Right renal pelvis (tissue), 4 donors: ENCODE results near the gene CROT. TPM values are rescaled to one million over a fixed set of nuclear protein-coding genes. Genes with fewer than 3 reads are reported as not detected.

ENCODE experiments used
- DNase-seq, 4 donors: peaks; one replicate each; pipeline ENCODE4 v3.0.0-alpha.2; 2013; ENCODE audit warnings: low read depth in 4 of 4, low spot score in 3 of 4, missing footprints in 1 of 4
- polyA plus RNA-seq, 4 donors: library from polyadenylated mRNA; unstranded; fragments of 120-200 nt; gene quantifications; one replicate each; pipeline ENCODE4 v1.2.1, GENCODE V29; 2013; ENCODE audit not compliant: insufficient read length in 4 of 4

CROT gene
- polyA plus RNA-seq, 4 donors, result 30.6 to 45.2 (median 35.6) TPM

GRCh38 chr7:87339373-87339897 lies 6.0 kb upstream of the CROT start:
- no peak for DNase-seq

GRCh38 chr7:87341441-87341840 lies 4.0 kb upstream of the CROT start:
- DNase-seq, result no peak

GRCh38 chr7:87342231-87342630 lies 3.2 kb upstream of the CROT start:
- DNase-seq, result no peak

- DNase-seq, result no peak
Measured at GRCh38 chr7:87344446-87344845, 1.0 kb upstream of the CROT start.

DNA sequence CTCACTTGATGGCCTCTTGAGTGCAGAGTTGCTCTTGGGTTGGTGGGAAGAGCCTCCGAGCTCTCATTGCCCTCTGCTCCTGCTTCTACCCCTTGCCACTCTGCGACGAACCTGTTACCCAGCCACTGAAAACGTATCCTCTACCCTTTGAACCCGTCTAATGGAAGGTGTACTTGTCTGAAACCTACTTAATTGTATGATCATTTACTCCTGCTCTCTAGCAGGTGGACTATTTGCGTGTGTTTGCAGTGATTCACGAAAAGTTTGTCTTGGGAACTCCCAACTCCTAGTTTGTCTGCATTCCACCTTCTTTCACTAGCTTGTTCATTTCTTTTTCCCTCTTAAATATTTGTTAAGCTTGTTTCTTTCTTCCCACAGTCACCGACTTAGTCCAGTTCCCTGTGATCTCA lies 503 bp downstream of the CROT start:
- DNase-seq, result no peak

DNA sequence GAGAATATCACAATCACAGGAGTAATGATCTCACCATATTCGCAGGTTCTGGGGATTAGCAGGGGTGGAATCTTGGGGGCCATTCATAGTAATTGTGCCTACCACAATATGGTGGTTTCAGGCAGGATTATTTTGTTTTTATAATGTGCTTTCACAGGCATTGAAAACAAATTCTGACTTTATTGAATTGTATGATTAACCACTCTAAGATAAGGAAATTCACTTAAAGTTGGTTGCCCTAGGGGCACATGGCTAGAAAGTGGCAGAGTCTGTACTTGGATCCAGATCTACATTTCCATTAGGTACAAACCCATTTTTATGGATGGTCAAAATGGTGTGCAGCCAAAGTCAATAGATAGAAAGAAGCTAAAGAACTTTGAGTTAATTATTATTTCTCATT lies 1.7 kb downstream of the CROT start:
- DNase-seq, result no peak

DNA sequence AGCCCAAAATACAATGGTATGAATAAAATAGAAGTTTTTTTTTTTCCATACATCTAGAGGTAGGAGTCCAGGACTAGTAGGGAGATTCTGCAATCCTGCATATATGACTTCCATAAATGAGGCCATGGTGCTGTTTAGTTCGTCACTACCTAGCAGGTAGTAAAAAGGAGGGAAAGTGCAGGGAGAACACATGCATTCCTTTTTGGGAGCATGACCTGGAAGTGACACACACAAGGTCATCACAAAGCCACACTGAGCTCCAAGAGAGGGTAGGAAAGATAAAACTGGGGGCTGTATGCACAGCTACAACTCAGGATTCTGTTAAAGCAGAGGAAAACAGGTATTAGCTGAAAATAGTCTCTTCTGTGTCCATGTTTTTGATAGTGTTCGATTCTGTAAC lies 2.2 kb downstream of the CROT start:
- DNase-seq, result no peak

DNA sequence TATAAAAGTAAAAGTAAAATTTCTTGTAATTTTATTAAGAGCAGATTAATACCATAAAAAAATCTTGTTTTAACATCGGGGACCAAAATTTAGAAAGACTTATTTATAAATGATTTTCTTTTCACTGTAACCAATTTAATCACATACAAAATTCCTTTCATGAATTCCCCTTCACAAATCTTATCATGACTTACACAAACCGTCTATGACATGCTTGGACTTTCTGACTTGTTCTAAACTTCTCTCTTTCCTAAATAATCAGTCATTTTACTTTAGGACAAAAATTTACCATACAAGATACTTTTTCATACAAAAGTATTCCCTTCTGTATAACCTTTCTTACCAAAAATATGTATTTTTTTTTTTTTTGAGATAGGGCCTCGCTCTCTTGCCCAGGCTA lies 9.3 kb downstream of the CROT start:
- DNase-seq, result no peak

DNA sequence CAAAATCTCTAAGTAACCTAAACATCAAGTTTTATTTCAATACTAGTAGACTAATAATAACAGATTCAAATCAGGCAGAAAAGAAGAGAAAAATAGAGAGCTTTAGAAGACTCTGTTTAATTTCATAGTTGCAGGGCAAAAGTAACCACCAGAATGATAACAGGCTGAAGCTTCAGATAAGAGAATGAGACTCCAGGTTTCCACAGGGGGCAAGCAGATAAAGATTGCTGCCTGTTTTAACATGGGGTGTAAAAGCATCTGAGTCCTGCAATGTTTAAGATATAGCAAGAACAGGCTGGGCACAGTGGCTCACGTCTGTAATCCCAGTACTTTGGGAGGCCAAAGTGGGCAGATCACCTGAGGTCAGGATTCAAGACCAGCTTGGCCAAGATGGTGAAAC lies 11.0 kb downstream of the CROT start:
- no peak for DNase-seq

DNA sequence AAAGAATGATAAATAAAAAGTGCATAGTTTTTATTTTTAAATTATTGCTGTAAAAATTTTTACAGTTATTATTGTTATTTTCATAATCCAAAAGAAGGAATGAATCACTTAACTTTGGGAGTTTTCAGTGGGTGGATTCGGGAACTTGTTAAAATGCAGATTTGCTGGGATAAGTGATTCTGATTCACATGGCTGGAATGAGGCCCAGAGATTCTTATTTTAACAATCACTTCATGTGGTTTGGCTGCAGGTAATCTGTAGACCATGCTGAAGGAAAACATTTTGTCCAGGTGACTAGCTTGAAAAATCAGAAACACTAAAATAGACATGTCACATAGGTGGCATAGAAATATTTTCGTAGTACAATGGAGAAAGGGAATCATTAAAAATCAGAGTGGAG lies 13.9 kb downstream of the CROT start:
- no peak for DNase-seq

DNA sequence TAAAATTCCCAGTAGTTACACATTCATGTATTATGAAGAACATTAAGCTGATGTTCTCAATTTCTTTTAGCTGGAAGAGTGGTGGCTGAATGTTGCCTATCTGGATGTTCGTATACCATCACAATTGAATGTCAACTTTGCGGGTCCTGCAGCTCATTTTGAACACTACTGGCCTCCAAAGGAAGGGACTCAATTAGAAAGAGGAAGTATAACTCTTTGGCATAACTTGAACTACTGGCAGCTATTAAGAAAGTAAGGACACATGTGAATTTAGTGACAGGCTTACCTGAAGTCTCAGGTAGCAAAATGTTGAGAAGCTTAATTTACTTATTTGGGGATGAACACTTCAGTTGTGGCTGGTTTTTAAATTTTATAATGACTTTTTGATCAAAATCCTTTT lies 15.9 kb downstream of the CROT start:
- DNase-seq, result no peak

DNA sequence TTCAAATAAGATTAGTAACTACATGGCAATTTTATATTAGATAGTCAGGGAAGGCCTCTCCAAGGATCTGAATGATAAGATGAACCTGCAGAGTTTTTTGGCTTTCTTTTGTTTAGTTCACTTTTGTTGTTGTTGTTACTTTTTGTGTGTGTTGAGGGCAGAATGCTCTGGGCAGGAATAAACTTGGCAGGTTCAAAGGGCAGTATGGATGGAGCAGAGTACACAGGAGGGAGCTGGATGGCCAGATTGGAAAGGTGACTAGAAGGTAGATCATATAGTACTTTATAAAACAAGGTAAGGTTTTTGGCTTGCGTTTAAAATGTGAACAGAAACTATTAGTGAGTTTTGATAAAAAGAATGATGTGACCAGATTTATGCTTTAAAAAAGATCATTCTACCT lies 17.9 kb downstream of the CROT start:
- DNase-seq, result no peak

DNA sequence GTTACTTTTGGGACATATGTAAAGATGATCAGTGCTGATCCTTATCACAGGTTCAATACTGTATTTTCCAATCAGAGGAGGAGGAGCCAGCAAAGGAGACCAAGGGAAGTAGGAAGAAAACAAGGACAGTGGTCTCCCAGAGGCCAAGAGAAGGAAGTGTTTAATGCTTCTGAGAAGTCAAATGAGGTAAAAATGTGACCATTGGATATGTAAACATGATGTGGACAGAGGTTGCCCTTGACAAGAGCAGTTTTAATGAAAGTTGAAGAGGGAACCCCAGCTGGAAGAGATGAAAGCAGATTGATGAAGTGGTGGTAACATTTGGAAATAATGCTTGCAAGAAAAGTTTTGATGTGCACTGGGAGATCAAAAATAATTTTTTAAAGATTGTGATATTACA lies 18.8 kb downstream of the CROT start:
- no peak for DNase-seq

DNA sequence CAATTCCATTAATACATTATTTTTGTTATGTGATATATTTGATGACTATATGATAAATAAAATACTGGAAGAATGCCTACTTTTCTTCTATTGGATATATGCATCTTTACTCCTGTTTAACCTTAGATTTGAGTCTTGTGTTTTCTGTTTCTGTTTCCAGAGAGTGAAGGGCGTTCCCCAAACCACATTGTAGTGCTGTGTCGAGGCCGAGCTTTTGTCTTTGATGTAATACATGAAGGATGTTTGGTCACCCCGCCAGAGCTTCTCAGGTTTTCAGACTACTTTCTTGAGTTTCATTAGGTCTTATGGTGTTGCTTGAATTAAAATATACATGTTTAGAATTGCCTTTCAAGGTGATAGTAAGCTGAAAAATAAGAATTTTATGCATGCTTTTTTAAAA lies 23.8 kb downstream of the CROT start:
- DNase-seq, result no peak

DNA sequence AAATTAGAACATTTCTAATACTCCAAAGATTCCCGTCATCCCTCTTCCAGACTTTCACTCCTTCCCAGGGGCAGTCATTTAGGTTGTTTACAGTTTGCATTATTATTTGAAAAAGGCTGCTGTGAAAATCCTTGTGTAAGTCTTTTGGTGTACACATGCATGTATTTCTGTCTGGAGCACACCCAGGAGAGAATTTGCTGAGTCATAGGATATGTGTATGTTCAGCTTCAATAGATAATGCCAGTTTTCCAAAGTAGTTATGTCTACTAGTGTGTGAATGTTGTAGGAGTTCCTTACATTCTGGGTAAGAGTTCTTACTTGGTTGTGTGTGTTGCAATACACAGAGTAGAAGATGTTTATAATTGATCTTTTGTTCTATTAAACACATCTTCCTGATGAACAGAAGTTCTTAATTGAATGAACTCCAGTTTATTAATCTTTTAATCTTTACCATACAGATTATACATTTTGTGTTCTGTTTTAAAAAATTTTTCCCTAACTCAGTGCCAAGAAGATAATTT lies 25.3 kb downstream of the CROT start:
- no peak for DNase-seq

DNA sequence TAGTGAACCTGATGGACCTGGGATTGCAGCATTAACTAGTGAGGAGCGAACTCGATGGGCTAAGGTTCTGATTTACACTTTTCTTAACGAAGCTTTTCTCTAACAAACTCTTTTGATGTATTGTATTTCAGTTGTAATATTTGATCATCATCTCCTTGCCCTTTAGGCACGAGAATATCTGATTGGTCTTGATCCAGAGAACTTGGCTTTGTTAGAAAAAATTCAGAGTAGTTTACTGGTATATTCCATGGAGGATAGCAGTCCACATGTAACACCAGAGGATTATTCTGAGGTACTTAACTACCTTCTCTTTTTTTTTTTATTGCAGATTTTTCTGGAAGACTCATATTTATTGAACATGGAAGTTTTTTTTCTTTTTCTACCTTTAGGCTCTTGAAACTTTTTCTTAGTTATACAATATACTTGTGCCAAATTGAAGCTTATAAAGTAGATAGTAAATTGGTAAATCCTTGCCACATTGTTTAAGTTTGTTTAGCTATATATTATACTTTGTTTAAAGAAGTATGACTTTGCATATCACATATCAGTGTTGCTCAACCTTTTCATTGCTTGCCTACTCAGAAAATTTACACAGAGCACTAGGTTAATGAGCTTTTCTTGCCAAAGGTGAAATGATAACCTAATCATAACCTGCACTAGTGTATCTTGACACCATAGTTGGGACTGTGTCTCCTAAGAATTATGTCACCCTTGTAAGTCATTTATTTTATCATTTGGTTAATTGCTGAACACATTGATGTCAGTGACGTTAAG lies 30.4 kb downstream of the CROT start:
- no peak for DNase-seq

- DNase-seq, result no peak
Measured at GRCh38 chr7:87380905-87381304, 35.4 kb downstream of the CROT start.

- DNase-seq, result no peak
Measured at GRCh38 chr7:87391020-87391701, 45.7 kb downstream of the CROT start.

- DNase-seq, result no peak
Measured at GRCh38 chr7:87395442-87396020, 50.1 kb downstream of the CROT start.

DNA sequence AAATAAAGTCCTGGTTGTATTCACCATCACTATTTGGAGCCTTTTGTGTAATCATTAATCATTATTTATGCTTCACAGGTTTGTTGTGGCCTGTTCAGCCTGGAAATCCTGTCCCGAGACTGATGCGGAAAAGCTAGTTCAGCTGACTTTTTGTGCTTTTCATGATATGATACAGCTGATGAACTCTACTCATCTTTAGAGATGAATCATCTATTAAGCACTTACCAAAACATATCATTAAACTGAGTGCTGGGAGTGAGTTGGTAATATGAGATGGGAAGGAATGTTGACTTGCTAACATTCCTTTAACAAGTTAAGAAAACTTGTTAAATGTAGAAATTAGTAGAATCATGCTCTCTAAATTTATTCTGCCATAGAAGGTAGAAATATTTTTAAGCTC lies 53.0 kb downstream of the CROT start:
- DNase-seq, result no peak

DNA sequence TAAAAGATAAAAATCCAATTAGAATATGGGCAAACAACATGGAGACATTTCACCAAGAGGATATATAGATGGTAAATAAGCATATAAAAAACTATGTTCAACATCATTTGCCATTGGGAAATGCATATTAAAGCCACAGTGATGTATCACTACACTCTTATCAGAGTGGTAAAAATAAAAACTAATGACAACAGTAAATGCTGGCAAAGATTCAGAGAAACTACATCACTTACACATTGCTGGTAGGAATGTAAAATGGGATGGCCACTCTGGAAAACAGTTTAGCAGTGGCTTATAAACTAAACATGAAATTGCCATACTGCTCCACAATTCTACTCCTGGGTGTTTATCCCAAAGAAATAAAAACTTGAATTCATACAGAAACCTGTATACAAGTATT lies 59.2 kb downstream of the CROT start:
- DNase-seq, result no peak

GRCh38 chr7:87411186-87411585 lies 65.7 kb downstream of the CROT start:
- DNase-seq, result no peak
